ENCODE measurements around the gene AIG1.

The AIG1 gene

GRCh38 chr6:143169440-143169839 is 108.8 kb downstream of the AIG1 start:
- no peak for DNase-seq

- no peak for DNase-seq
Measured at GRCh38 chr6:143174516-143174915, 113.8 kb downstream of the AIG1 start.

- DNase-seq, result no peak
Measured at GRCh38 chr6:143174951-143175350, 114.3 kb downstream of the AIG1 start.

- no peak for DNase-seq
Measured at GRCh38 chr6:143176090-143177021, 115.7 kb downstream of the AIG1 start.

- DNase-seq, result no peak
Measured at GRCh38 chr6:143177706-143178105, 117.0 kb downstream of the AIG1 start.

GRCh38 chr6:143179096-143179495 is 118.4 kb downstream of the AIG1 start:
- DNase-seq, result no peak

- no peak for DNase-seq
Measured at GRCh38 chr6:143179901-143180612, 119.4 kb downstream of the AIG1 start.

GRCh38 chr6:143180826-143181225 is 120.1 kb downstream of the AIG1 start:
- no peak for DNase-seq

GRCh38 chr6:143183666-143184065 is 123.0 kb downstream of the AIG1 start:
- no peak for DNase-seq

GRCh38 chr6:143185288-143185687 is 124.6 kb downstream of the AIG1 start:
- DNase-seq, result no peak

- DNase-seq, result no peak
Measured at GRCh38 chr6:143187238-143187923, 126.7 kb downstream of the AIG1 start.

GRCh38 chr6:143188292-143188691 is 127.6 kb downstream of the AIG1 start:
- no peak for DNase-seq

- DNase-seq, result no peak
Measured at GRCh38 chr6:143191361-143191760, 130.7 kb downstream of the AIG1 start.

GRCh38 chr6:143192766-143193165 is 132.1 kb downstream of the AIG1 start:
- no peak for DNase-seq

- DNase-seq, result no peak
Measured at GRCh38 chr6:143193571-143194094, 132.9 kb downstream of the AIG1 start.

GRCh38 chr6:143194095-143194589 is 133.5 kb downstream of the AIG1 start:
- no peak for DNase-seq

GRCh38 chr6:143195349-143195845 is 134.7 kb downstream of the AIG1 start:
- no peak for DNase-seq

GRCh38 chr6:143196525-143197225 is 136.0 kb downstream of the AIG1 start:
- no peak for DNase-seq

GRCh38 chr6:143197377-143197776 is 136.7 kb downstream of the AIG1 start:
- DNase-seq, result no peak

- no peak for DNase-seq
Measured at GRCh38 chr6:143198312-143198711, 137.6 kb downstream of the AIG1 start.

- DNase-seq, result no peak
Measured at GRCh38 chr6:143199291-143199690, 138.6 kb downstream of the AIG1 start.

GRCh38 chr6:143200167-143200770 is 139.6 kb downstream of the AIG1 start:
- no peak for DNase-seq

Measured in CD4-positive, alpha-beta T cell treated with Interleukin-4 for 4 hours (primary cell).